ENCODE data around the gene PFN3.
"Not testable (repeated sequence)": the region's sequence is repeated elsewhere in the genome, so short reads cannot be mapped to it uniquely, and the experiment has no call there.

The PFN3 gene

GRCh38 chr5:177417081-177417480 is 16.6 kb upstream of the PFN3 start:
- not testable (repeated sequence) for H3K9ac ChIP-seq (ENCODE audit: low read length); H3K4me1 ChIP-seq (ENCODE audit: control insufficient read depth, insufficient read depth, low read length); H3K4me3 ChIP-seq (ENCODE audit: low read depth, low read length); H3K27ac ChIP-seq (ENCODE audit: low read depth, low read length); H3K36me3 ChIP-seq (ENCODE audit: control insufficient read depth, insufficient read depth, low read length); H3K9me3 ChIP-seq (ENCODE audit: control insufficient read depth, insufficient read depth, low read depth, low read length)
- H3K27me3 ChIP-seq (ENCODE audit: control insufficient read depth, insufficient read depth, low read length) = peaks cover 16% of the 10 kb centered on the region

- Histone ChIP-seq H3K4me3 (ENCODE audit: low read depth, low read length) (no peak overlapping the region), H3K4me1 (ENCODE audit: control insufficient read depth, insufficient read depth, low read length) (no peaks in the 10 kb centered on the region), H3K27ac (ENCODE audit: low read depth, low read length) (no peak overlapping the region), H3K9me3 (ENCODE audit: control insufficient read depth, insufficient read depth, low read depth, low read length) (no peaks in the 10 kb centered on the region), H3K36me3 (ENCODE audit: control insufficient read depth, insufficient read depth, low read length) (no peaks in the 10 kb centered on the region), H3K9ac (ENCODE audit: low read length) (no peak overlapping the region), H3K27me3 (ENCODE audit: control insufficient read depth, insufficient read depth, low read length) (peaks cover 19% of the 10 kb centered on the region)
Measured at GRCh38 chr5:177414481-177414880, 14.0 kb upstream of the PFN3 start.

- no peaks in the 10 kb centered on the region for H3K4me1 ChIP-seq (ENCODE audit: control insufficient read depth, insufficient read depth, low read length)
- H3K36me3 ChIP-seq (ENCODE audit: control insufficient read depth, insufficient read depth, low read length) = no peaks in the 10 kb centered on the region
- no peak overlapping the region for H3K27ac ChIP-seq (ENCODE audit: low read depth, low read length)
- peaks cover 34% of the 10 kb centered on the region for H3K27me3 ChIP-seq (ENCODE audit: control insufficient read depth, insufficient read depth, low read length)
- no peak overlapping the region for H3K9ac ChIP-seq (ENCODE audit: low read length)
- no peaks in the 10 kb centered on the region for H3K9me3 ChIP-seq (ENCODE audit: control insufficient read depth, insufficient read depth, low read depth, low read length)
- no peak overlapping the region for H3K4me3 ChIP-seq (ENCODE audit: low read depth, low read length)
Measured at GRCh38 chr5:177412603-177413233, 12.3 kb upstream of the PFN3 start.

GRCh38 chr5:177410575-177410974 is 10.1 kb upstream of the PFN3 start:
- no peaks in the 10 kb centered on the region for H3K9me3 ChIP-seq (ENCODE audit: control insufficient read depth, insufficient read depth, low read depth, low read length)
- peaks cover 51% of the 10 kb centered on the region for H3K27me3 ChIP-seq (ENCODE audit: control insufficient read depth, insufficient read depth, low read length)
- no peak overlapping the region for H3K4me3 ChIP-seq (ENCODE audit: low read depth, low read length)
- no peaks in the 10 kb centered on the region for H3K36me3 ChIP-seq (ENCODE audit: control insufficient read depth, insufficient read depth, low read length)
- H3K27ac ChIP-seq (ENCODE audit: low read depth, low read length) = no peak overlapping the region
- H3K9ac ChIP-seq (ENCODE audit: low read length) = no peak overlapping the region
- H3K4me1 ChIP-seq (ENCODE audit: control insufficient read depth, insufficient read depth, low read length) = no peaks in the 10 kb centered on the region

- Histone ChIP-seq H3K4me3 (ENCODE audit: low read depth, low read length) (no peak within 1 kb of the TSS), H3K36me3 (ENCODE audit: control insufficient read depth, insufficient read depth, low read length) (no peaks in the 10 kb centered on the region), H3K4me1 (ENCODE audit: control insufficient read depth, insufficient read depth, low read length) (0 out of 2 replicates have a peak, but pooled peaks cover 6% of the 10 kb centered on the region), H3K9ac (ENCODE audit: low read length) (no peak within 1 kb of the TSS), H3K27me3 (ENCODE audit: control insufficient read depth, insufficient read depth, low read length) (peaks cover 64% of the 10 kb centered on the region), H3K27ac (ENCODE audit: low read depth, low read length) (no peak within 1 kb of the TSS), H3K9me3 (ENCODE audit: control insufficient read depth, insufficient read depth, low read depth, low read length) (no peaks in the 10 kb centered on the region)
Measured at GRCh38 chr5:177409043-177409801, 8.8 kb upstream of the PFN3 start, which contains the start of gene F12. Gene F12, minus strand, starts transcription at chr5:177409564. Its CDS starts 37 bp downstream, at chr5:177409527.

- Histone ChIP-seq H3K4me1 (ENCODE audit: control insufficient read depth, insufficient read depth, low read length) (peaks cover 14% of the 10 kb centered on the region), H3K27me3 (ENCODE audit: control insufficient read depth, insufficient read depth, low read length) (peaks cover 80% of the 10 kb centered on the region), H3K9ac (ENCODE audit: low read length) (no peak overlapping the region), H3K4me3 (ENCODE audit: low read depth, low read length) (no peak overlapping the region), H3K36me3 (ENCODE audit: control insufficient read depth, insufficient read depth, low read length) (no peaks in the 10 kb centered on the region), H3K27ac (ENCODE audit: low read depth, low read length) (no peak overlapping the region), H3K9me3 (ENCODE audit: control insufficient read depth, insufficient read depth, low read depth, low read length) (no peaks in the 10 kb centered on the region)
Measured at GRCh38 chr5:177405805-177406204, 5.3 kb upstream of the PFN3 start.

- Histone ChIP-seq H3K27ac (ENCODE audit: low read depth, low read length) (no peak overlapping the region), H3K4me3 (ENCODE audit: low read depth, low read length) (no peak overlapping the region), H3K36me3 (ENCODE audit: control insufficient read depth, insufficient read depth, low read length) (no peaks in the 10 kb centered on the region), H3K9ac (ENCODE audit: low read length) (no peak overlapping the region), H3K4me1 (ENCODE audit: control insufficient read depth, insufficient read depth, low read length) (peaks cover 14% of the 10 kb centered on the region), H3K9me3 (ENCODE audit: control insufficient read depth, insufficient read depth, low read depth, low read length) (no peaks in the 10 kb centered on the region), H3K27me3 (ENCODE audit: control insufficient read depth, insufficient read depth, low read length) (peaks cover 85% of the 10 kb centered on the region)
Measured at GRCh38 chr5:177405312-177405711, 4.9 kb upstream of the PFN3 start.

- Histone ChIP-seq H3K9ac (ENCODE audit: low read length) (no peak overlapping the region), H3K36me3 (ENCODE audit: control insufficient read depth, insufficient read depth, low read length) (no peaks in the 10 kb centered on the region), H3K27me3 (ENCODE audit: control insufficient read depth, insufficient read depth, low read length) (peaks cover 91% of the 10 kb centered on the region), H3K27ac (ENCODE audit: low read depth, low read length) (no peak overlapping the region), H3K4me3 (ENCODE audit: low read depth, low read length) (peak overlapping the region; percentile 60), H3K9me3 (ENCODE audit: control insufficient read depth, insufficient read depth, low read depth, low read length) (no peaks in the 10 kb centered on the region), H3K4me1 (ENCODE audit: control insufficient read depth, insufficient read depth, low read length) (peaks cover 14% of the 10 kb centered on the region)
Measured at GRCh38 chr5:177404641-177405179, 4.2 kb upstream of the PFN3 start.

GRCh38 chr5:177403792-177404640 is 3.6 kb upstream of the PFN3 start:
- H3K4me3 ChIP-seq (ENCODE audit: low read depth, low read length) = peak overlapping the region; percentile 60
- peak overlapping the region; percentile 19 for H3K9ac ChIP-seq (ENCODE audit: low read length)
- no peaks in the 10 kb centered on the region for H3K36me3 ChIP-seq (ENCODE audit: control insufficient read depth, insufficient read depth, low read length)
- H3K27me3 ChIP-seq (ENCODE audit: control insufficient read depth, insufficient read depth, low read length) = peaks cover 90% of the 10 kb centered on the region
- H3K4me1 ChIP-seq (ENCODE audit: control insufficient read depth, insufficient read depth, low read length) = peaks cover 14% of the 10 kb centered on the region
- H3K27ac ChIP-seq (ENCODE audit: low read depth, low read length) = no peak overlapping the region
- no peaks in the 10 kb centered on the region for H3K9me3 ChIP-seq (ENCODE audit: control insufficient read depth, insufficient read depth, low read depth, low read length)

GRCh38 chr5:177403102-177403791 is 2.8 kb upstream of the PFN3 start:
- no peak overlapping the region for H3K27ac ChIP-seq (ENCODE audit: low read depth, low read length)
- peaks cover 82% of the 10 kb centered on the region for H3K27me3 ChIP-seq (ENCODE audit: control insufficient read depth, insufficient read depth, low read length)
- peaks cover 14% of the 10 kb centered on the region for H3K4me1 ChIP-seq (ENCODE audit: control insufficient read depth, insufficient read depth, low read length)
- no peaks in the 10 kb centered on the region for H3K9me3 ChIP-seq (ENCODE audit: control insufficient read depth, insufficient read depth, low read depth, low read length)
- H3K4me3 ChIP-seq (ENCODE audit: low read depth, low read length) = peak overlapping the region; percentile 60
- peak overlapping the region; percentile 52 for H3K9ac ChIP-seq (ENCODE audit: low read length)
- no peaks in the 10 kb centered on the region for H3K36me3 ChIP-seq (ENCODE audit: control insufficient read depth, insufficient read depth, low read length)

Measured in HUES6 (cell line).